Right lobe of liver (tissue), 4 donors: ENCODE measurements around the gene PCDHB2.

Experiments used
- CTCF ChIP-seq, 4 donors: fragments of 200-600 bp in 3 of 4; fragments of 450-650 bp in 1 of 4; IDR thresholded peaks; one replicate each; pipeline versions ENCODE4 v1.5.1 to v1.8.0; 2016 to 2022; ENCODE audit warnings: antibody characterized with exemption in 4 of 4, mild to moderate bottlenecking in 2 of 4
- POLR2A ChIP-seq: fragments of 450-650 bp; IDR thresholded peaks from one replicate; pipeline ENCODE4 v1.6.1; 2017; ENCODE audit warnings: antibody characterized with exemption, mild to moderate bottlenecking
- donor health status: DM: no; HTN: no; CAD: no.
- donor health status: DM: no; HTN: no; CAD: no.
- donor health status: DM: no; HTN: yes; CAD: no.

- no peak for TF ChIP-seq CTCF (IDR thresholded peaks at IDR 0.05)
- TF ChIP-seq POLR2A: no peak
Observed at GRCh38 chr5:141050622-141051520, 43.5 kb upstream of the PCDHB2 start, which contains the start of gene PCDHB1.
